K562 (cell line): ENCODE measurements around the gene CCR9. TPM values are rescaled to one million over a fixed set of nuclear protein-coding genes. Genes with fewer than 3 reads are reported as not detected.

Experiments
- BRD9 ChIP-seq: fragments of 450-650 bp; IDR thresholded peaks from 2 replicates; pipeline ENCODE4 v1.6.1; 2018; ENCODE audit warnings: low read depth; ENCODE audit not compliant: partially characterized antibody
- CC2D1A ChIP-seq: fragments of 450-650 bp; IDR thresholded peaks from 2 replicates; pipeline ENCODE4 v1.6.1; 2017; ENCODE audit warnings: mild to moderate bottlenecking
- CREBBP ChIP-seq: IDR thresholded peaks from one replicate; pipeline ENCODE4 v1.6.1; 2012; ENCODE audit warnings: low read depth, mild to moderate bottlenecking, control low read depth, inconsistent platforms, low read length
- EP400 ChIP-seq: fragments of 450-650 bp; IDR thresholded peaks from 2 replicates; pipeline ENCODE4 v1.6.1; 2017; ENCODE audit warnings: antibody characterized with exemption, mild to moderate bottlenecking, moderate library complexity
- ETS2 ChIP-seq: IDR thresholded peaks from 2 replicates; pipeline ENCODE4 v1.6.1; 2016; ENCODE audit warnings: borderline replicate concordance, missing genetic modification characterization, mild to moderate bottlenecking, moderate library complexity, missing compliant biosample characterization; ENCODE audit not compliant: poor library complexity, severe bottlenecking
- GABPB1 ChIP-seq: sonication (generic); formaldehyde crosslinking; IDR thresholded peaks from 2 replicates; pipeline ENCODE4 v1.8.0; 2022; ENCODE audit warnings: mild to moderate bottlenecking, missing genetic modification reagents
- LEF1 ChIP-seq: fragments of 450-650 bp; IDR thresholded peaks from 2 replicates; pipeline ENCODE4 v1.6.1; 2016; ENCODE audit warnings: mild to moderate bottlenecking
- NCOA6 ChIP-seq: fragments of 450-650 bp; IDR thresholded peaks from 2 replicates; pipeline ENCODE4 v1.6.1; 2017; ENCODE audit warnings: mild to moderate bottlenecking
- PCBP1 ChIP-seq: fragments of 200-400 bp; formaldehyde crosslinking; IDR thresholded peaks from 2 replicates; pipeline ENCODE4 v1.6.1; 2018; ENCODE audit warnings: mild to moderate bottlenecking, low read depth, low read length; ENCODE audit not compliant: poor library complexity, severe bottlenecking
- POLR2AphosphoS2 ChIP-seq: IDR thresholded peaks from 2 replicates; pipeline ENCODE4 v1.6.1; 2012; ENCODE audit warnings: low read length, improper control_type of control experiment
- RNF219 ChIP-seq: fragments of 250-450 bp; sonication (Bioruptor Pico); IDR thresholded peaks from 2 replicates; pipeline ENCODE4 v1.5.0; 2022; ENCODE audit warnings: mild to moderate bottlenecking
- SMARCA4 ChIP-seq: fragments of 450-650 bp; IDR thresholded peaks from 2 replicates; pipeline ENCODE4 v1.6.1; 2016
- SP1 ChIP-seq: sonication (generic); formaldehyde crosslinking; IDR thresholded peaks from 2 replicates; pipeline ENCODE4 v1.8.1; 2022; ENCODE audit warnings: mild to moderate bottlenecking, missing genetic modification reagents
- THAP7 ChIP-seq: fragments of 250-450 bp; sonication (Bioruptor Pico); IDR thresholded peaks from 2 replicates; pipeline ENCODE4 v1.5.0; 2021
- THRB ChIP-seq: fragments of 450-650 bp; formaldehyde crosslinking; conservative IDR thresholded peaks from 2 replicates; pipeline ENCODE4 v1.4.0; 2022; ENCODE audit warnings: mild to moderate bottlenecking, missing genetic modification characterization
- TRIM28 ChIP-seq: fragments of 450-650 bp; IDR thresholded peaks from 2 replicates; pipeline ENCODE4 v1.6.1; 2017
- polyA plus RNA-seq, 8 experiments: library from polyadenylated mRNA; depleted of rRNA in 4 of 8; stranded (reverse) in 5 of 8; unstranded in 3 of 8; fragments of >200 nt; fragmentation: Nextera tagmentation in 2 of 8; fragmentation: Illumina TruSeq in 1 of 8; extraction: Ambion mirVana in 2 of 8; extraction: Trizol in 1 of 8; gene quantifications; 2 replicates each; pipeline versions ENCODE4 v1.2.1 to v1.2.3, GENCODE V29; 2011 to 2014; ENCODE audit warnings: inconsistent platforms in 1 of 8, missing spikeins in 1 of 8
- total RNA-seq, 7 experiments: library from RNA; depleted of rRNA in 6 of 7; stranded (reverse); fragments of >200 nt in 6 of 7; fragmentation: Illumina TruSeq in 2 of 7; extraction: Trizol in 2 of 7; gene quantifications; 2 replicates each; pipeline versions ENCODE4 v1.2.1 to v1.2.3, GENCODE V29; 2011 to 2021; ENCODE audit warnings: low replicate concordance in 1 of 7
- TF ChIP-seq, protein P1 (sequence below), 3 experiments: fragments of 200-800 bp in 1 of 3; fragments of 250-450 bp in 1 of 3; fragments of 450-650 bp in 1 of 3; sonication (Bioruptor Pico) in 1 of 3; sonication (Bioruptor generic) in 1 of 3; formaldehyde crosslinking in 1 of 3; IDR thresholded peaks; 2 replicates each; pipeline versions ENCODE4 v1.6.1 to v1.8.0; 2016 to 2022; ENCODE audit warnings: mild to moderate bottlenecking in 2 of 3, missing genetic modification characterization in 2 of 3, missing compliant biosample characterization in 1 of 3, moderate library complexity in 1 of 3
- TF ChIP-seq, protein P2 (sequence below): fragments of 250-450 bp; sonication (Bioruptor Pico); IDR thresholded peaks from 2 replicates; pipeline ENCODE4 v1.4.0; 2020

Gene CCR9
- total and polyA plus RNA-seq, 9 of the 15 experiments (the other 6 are each of a cell fraction or from before 2014, with no cell fraction given) = not detected

DNA sequence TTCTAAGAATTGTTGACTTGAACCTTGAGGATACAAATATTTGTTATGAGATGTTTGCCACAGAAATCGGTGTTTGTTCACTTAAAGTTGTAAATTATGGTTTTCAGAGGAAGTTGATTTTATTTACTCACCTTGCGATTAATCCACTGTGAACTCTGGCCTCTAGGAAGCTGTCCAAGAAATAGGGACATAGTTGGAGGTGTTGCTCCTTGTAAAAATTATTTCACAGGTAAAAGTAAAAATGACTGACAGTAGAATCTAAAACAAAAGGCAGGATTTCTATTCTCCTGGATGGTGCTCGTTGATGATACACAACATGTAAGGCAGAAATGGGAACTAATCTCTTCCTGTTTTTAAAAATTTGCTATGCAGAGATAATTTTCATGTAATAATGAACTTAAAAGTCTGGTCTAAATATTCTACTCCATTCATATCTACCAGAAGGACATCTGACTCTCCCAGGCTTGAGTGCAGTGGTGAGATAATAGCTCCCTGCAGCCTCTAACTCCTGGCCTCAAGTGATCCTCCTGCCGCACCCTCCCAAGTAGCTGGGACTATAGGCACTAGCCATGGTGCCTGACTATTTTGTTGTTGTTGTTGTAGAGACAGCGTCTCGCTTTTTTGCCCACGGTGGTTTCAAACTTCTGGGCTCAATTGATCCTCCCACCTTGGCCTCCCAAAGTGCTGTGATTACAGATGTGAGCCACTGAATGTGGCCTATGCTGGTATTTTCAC lies 27.4 kb upstream of the CCR9 start (continued):
- TF ChIP-seq, protein P1, sequence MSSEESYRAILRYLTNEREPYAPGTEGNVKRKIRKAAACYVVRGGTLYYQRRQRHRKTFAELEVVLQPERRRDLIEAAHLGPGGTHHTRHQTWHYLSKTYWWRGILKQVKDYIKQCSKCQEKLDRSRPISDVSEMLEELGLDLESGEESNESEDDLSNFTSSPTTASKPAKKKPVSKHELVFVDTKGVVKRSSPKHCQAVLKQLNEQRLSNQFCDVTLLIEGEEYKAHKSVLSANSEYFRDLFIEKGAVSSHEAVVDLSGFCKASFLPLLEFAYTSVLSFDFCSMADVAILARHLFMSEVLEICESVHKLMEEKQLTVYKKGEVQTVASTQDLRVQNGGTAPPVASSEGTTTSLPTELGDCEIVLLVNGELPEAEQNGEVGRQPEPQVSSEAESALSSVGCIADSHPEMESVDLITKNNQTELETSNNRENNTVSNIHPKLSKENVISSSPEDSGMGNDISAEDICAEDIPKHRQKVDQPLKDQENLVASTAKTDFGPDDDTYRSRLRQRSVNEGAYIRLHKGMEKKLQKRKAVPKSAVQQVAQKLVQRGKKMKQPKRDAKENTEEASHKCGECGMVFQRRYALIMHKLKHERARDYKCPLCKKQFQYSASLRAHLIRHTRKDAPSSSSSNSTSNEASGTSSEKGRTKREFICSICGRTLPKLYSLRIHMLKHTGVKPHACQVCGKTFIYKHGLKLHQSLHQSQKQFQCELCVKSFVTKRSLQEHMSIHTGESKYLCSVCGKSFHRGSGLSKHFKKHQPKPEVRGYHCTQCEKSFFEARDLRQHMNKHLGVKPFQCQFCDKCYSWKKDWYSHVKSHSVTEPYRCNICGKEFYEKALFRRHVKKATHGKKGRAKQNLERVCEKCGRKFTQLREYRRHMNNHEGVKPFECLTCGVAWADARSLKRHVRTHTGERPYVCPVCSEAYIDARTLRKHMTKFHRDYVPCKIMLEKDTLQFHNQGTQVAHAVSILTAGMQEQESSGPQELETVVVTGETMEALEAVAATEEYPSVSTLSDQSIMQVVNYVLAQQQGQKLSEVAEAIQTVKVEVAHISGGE (CRISPR knock-in tag; IDR thresholded peaks at IDR 0.05) = peak in 1 of 3 experiments; percentile 49; a peak in 1 of 6 replicates
- TF ChIP-seq, protein P2, sequence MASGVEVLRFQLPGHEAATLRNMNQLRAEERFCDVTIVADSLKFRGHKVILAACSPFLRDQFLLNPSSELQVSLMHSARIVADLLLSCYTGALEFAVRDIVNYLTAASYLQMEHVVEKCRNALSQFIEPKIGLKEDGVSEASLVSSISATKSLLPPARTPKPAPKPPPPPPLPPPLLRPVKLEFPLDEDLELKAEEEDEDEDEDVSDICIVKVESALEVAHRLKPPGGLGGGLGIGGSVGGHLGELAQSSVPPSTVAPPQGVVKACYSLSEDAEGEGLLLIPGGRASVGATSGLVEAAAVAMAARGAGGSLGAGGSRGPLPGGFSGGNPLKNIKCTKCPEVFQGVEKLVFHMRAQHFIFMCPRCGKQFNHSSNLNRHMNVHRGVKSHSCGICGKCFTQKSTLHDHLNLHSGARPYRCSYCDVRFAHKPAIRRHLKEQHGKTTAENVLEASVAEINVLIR (CRISPR knock-in tag) = peak; percentile 37; the same call in 1 of the 2 replicates
- TF ChIP-seq LEF1 = peak; percentile 66; the same call in 1 of the 2 replicates
- TF ChIP-seq SP1 (CRISPR knock-in tag) = peak; percentile 55
- no peak for TF ChIP-seq RNF219 (CRISPR knock-in tag)
- no peak for TF ChIP-seq BRD9
- TF ChIP-seq NCOA6 = no peak
- TF ChIP-seq THRB = no peak
- 0 out of 2 replicates have a peak, but pooled peaks have one; percentile 13 for TF ChIP-seq GABPB1 (CRISPR knock-in tag)
- TF ChIP-seq TRIM28 = no peak
- TF ChIP-seq EP400 = no peak
- peak; percentile 86; the same call in 1 of the 2 replicates for TF ChIP-seq CC2D1A
- TF ChIP-seq POLR2AphosphoS2 = no peak
- TF ChIP-seq THAP7 = no peak
- TF ChIP-seq PCBP1 = no peak
- no peak for TF ChIP-seq CREBBP
- no peak for TF ChIP-seq ETS2 (tag)
- peak; percentile 85 for TF ChIP-seq SMARCA4
